Ovary (tissue), 3 donors: ENCODE data around the gene N4BP2L2.

Experiments
- CTCF ChIP-seq, 3 donors: fragments of 450-650 bp in 2 of 3; fragments of 200-600 bp in 1 of 3; IDR thresholded peaks; one replicate each; pipeline versions ENCODE4 v1.5.1 to v1.8.0; 2016 to 2022; ENCODE audit warnings: antibody characterized with exemption in 3 of 3, mild to moderate bottlenecking in 1 of 3
- POLR2A ChIP-seq: fragments of 450-650 bp; IDR thresholded peaks from one replicate; pipeline ENCODE4 v1.6.1; 2017; ENCODE audit warnings: antibody characterized with exemption, mild to moderate bottlenecking, moderate library complexity
- donor health status: DM: no; HTN: no; CAD: no.

DNA sequence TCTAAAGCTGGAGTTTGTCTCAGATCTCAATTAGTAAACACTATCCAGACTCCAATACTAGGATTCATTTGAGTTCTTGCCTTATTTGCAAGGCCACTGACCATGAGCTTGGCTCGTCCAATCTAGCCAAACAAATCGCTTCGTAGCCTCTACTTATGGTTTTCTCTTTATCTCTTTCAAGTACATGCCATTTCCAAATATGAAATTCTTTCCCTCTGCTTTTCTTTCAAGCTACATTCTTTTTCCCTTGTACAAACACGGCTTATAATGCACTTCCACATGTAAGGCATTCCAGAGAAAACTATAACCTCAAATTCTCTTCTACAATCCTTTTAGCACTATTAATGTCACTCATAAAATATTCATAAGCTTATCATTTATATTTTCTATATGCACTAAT, 99.7 kb downstream of the N4BP2L2 start:
- no peak for TF ChIP-seq CTCF (IDR thresholded peaks at IDR 0.05)
- TF ChIP-seq POLR2A = no peak
